GM18511 (cell line): ENCODE measurements around the gene ESPN.
"Not testable (repeated sequence)": the region's sequence is repeated elsewhere in the genome, so short reads cannot be mapped to it uniquely, and the experiment has no call there.

Experiments
- ATAC-seq: cut with Tn5 transposase; IDR thresholded peaks from one replicate; pipeline ENCODE4 v1.9.1; 2021; ENCODE audit warnings: mild to moderate bottlenecking, moderate library complexity; ENCODE audit not compliant: unreplicated experiment

Gene ESPN, protein sequence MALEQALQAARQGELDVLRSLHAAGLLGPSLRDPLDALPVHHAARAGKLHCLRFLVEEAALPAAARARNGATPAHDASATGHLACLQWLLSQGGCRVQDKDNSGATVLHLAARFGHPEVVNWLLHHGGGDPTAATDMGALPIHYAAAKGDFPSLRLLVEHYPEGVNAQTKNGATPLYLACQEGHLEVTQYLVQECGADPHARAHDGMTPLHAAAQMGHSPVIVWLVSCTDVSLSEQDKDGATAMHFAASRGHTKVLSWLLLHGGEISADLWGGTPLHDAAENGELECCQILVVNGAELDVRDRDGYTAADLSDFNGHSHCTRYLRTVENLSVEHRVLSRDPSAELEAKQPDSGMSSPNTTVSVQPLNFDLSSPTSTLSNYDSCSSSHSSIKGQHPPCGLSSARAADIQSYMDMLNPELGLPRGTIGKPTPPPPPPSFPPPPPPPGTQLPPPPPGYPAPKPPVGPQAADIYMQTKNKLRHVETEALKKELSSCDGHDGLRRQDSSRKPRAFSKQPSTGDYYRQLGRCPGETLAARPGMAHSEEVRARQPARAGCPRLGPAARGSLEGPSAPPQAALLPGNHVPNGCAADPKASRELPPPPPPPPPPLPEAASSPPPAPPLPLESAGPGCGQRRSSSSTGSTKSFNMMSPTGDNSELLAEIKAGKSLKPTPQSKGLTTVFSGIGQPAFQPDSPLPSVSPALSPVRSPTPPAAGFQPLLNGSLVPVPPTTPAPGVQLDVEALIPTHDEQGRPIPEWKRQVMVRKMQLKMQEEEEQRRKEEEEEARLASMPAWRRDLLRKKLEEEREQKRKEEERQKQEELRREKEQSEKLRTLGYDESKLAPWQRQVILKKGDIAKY

DNA sequence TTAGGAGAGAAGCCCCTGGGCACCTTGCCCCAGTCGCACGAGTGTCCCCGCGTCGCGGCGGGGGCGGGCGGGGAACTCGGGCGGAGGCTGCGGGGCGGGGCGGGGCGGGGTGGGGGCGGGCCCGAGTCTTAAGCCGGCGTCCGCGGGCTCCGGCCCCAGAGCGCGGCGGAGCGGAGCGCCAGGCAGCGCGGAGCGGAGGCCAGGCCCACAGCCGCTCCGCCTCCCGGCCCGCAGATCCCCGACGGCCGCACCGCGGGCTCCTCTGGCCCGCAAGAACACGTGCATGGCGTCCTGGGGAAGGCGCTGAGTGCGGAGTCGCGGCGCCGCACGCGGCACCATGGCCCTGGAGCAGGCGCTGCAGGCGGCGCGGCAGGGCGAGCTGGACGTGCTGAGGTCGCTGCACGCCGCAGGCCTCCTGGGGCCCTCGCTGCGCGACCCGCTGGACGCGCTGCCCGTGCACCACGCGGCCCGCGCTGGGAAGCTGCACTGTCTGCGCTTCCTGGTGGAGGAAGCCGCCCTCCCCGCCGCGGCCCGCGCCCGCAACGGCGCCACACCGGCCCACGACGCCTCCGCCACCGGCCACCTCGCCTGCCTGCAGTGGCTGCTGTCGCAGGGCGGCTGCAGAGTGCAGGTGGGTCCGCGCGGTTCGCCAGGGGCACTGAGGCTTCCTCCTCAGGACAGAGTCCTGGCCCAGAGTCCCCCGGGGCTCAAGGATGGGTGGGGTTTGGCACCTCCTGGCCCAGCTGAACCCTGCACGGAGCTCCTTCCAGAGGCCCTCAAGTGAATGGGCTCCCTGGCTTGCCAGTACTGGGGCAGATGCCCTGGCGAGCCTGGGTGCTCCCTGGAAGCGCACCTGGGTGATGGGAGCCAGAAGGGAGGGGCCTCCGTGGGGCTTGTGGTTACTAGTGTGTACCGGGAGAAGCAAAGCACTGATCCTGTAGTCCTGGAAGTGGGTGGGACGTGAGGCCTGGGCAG, at the start of gene ESPN:
ESPN (plus strand) TSS at position 158 of the 975 bp plus-strand sequence; CDS start at position 338, 180 bp downstream.
- ATAC-seq = no peak

DNA sequence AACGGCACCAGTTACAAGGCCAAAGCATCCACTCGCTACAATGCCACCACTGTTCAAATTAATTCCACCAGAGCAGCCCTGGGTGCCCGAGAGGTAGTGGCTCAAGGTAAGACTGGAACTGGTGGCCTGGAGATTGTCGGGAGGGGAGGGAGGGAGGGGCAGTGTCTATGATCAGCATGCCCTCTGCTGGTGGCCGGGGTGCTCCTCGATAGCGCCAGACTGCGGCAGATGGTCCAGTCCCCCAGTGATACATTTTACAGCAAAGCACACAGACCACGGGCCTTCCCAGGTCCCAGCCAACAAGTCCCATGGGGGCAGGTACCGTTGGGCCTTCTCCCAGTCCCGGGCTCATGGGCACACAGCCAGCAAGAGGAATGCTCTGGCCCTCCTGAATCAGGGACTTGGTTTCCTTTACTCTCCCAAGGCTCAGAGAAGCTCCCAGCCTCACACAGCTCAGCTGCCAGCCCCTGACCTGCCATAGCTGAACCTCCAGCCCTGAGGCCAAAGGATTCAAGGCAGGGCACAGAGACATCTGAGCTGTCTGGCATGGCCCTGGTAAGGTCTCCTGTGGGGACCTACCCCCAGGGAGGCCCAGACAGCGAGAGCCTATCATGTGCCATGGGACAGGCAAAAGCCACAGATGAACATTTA, 46.4 kb upstream of the ESPN start:
- ATAC-seq = no peak

DNA sequence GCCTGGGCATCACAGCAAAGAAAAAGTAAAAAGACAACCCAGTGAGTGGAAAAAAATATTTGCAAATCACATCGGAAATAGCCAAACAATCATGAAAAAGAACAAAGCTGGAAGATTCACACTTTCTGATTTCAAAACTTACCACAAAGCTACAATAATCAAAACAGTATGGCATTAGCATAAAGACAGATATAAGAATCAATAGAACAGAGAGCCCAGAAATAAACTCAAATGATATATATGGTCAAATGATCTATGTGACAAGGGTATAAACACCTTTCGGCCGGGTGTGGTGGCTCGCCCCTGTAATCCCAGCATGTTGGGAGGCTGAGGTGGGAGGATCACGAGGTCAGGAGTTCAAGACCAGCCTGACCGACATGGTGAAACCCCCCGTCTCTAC, 44.5 kb upstream of the ESPN start:
- no peak for ATAC-seq

DNA sequence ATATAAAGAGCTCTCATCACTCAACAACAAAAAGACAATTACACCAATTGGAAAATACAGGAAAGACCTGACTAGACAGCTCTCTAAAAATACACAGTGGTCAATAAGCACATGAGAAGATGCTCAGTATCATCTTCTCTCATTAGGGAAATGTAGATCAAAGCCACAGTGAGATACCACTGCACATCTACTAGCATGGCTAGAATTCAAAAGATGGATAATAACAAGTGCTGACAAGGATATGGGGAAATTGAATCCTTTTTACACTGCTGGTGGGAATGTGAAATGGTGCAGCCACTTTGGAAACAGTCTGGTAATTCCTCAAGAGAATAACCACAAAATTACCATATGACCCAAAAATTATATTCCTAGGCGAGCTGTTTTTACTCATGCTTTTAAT, 40.4 kb upstream of the ESPN start:
- no peak for ATAC-seq

DNA sequence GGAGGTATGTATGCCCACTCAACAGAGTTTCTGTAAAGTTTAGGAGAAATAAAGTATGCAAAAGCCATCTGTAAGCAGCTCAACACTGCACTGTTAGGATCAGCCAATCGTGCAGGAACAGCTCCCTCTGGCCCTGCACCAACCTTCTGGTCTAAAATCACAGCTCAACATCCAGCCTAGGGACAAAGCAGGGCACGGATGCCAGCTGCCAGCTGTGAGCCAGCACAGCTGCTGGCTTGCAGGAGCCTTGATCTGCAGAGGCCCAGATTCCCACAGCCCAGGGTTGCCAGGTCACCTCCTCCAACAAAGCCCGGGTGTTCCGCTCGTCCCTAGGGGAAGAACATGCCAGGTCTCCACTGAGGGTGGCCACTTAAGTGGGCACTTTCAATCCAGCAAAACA, 39.6 kb upstream of the ESPN start:
- no peak for ATAC-seq

DNA sequence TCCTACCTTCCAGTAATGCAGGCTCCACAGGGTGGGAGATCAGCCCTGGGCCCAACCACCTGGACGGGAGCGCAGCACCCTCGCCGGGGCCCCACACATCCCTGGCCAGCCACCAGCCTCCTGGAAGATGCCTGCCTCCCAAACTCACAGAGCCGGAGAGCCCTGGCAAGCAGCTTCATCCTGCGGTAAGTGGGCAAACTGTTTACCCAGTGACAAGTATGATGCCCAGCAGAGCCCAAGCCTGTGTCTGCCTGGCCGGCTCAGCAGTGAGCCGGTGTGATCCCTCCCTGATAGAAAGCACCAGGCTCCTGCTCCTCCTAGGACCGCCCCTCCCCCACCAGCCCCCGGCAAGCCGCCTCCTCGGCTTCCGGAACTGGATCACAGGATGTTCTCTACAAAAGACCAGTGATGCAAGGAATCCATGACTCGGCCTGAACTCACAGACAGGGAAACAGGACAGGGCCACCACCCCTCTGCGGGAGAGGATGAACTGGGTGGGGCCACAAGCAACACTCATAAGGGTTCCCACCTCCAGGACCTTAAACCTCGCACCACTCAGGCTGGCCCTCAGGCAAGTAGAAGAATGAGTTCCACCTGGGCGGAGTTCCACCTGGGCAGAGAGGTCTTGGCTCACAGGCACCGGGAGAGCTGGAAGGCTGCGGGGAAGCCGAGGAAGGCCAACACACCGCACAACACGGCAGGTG, 38.9 kb upstream of the ESPN start:
- no peak for ATAC-seq

DNA sequence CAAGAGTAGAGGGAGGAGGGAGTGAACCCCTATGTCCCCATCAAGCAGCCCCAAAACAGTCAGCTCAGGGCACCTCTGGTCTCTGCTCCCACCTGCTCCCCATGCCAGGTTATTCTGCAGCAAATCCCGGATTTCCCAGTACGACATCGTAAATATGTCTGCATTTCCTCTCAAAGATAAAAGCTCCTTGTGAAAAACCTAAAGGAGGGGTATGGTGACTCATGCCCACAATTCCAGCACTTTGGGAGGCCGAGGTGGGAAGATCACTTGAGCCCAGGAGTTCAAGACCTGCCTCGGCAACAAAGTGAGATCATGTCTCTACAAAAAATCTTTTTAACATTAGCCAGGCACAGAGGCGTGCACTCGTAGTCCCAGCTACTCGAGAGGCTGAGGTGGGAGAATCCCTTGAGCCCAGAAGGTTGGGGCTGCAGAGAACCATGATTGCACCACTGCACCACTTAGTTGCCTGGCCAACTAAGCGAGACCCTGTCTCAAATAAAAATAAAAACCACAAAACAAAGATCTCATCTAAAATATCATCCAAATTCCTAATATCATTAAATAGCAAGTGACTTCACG, 38.1 kb upstream of the ESPN start:
- ATAC-seq = no peak

DNA sequence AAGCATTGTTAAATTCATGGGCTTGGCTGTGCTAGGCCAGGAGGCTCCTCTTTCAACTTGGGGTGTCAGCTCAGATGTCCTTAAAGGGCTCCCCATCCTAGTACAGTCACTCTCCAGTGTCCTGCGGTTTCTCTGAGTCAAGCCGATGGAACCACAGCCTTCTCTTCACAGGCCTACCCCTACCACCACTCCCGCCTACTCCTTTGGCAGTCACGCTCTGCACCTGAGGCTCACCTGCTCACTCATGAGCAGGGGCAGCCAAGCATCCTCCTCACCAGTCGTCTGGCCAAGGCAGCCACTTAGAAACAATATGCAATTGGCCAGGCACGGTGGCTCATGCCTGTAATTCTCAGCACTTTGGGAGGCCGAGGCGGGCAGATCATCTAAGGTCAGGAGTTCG, 34.6 kb upstream of the ESPN start:
- ATAC-seq = no peak

DNA sequence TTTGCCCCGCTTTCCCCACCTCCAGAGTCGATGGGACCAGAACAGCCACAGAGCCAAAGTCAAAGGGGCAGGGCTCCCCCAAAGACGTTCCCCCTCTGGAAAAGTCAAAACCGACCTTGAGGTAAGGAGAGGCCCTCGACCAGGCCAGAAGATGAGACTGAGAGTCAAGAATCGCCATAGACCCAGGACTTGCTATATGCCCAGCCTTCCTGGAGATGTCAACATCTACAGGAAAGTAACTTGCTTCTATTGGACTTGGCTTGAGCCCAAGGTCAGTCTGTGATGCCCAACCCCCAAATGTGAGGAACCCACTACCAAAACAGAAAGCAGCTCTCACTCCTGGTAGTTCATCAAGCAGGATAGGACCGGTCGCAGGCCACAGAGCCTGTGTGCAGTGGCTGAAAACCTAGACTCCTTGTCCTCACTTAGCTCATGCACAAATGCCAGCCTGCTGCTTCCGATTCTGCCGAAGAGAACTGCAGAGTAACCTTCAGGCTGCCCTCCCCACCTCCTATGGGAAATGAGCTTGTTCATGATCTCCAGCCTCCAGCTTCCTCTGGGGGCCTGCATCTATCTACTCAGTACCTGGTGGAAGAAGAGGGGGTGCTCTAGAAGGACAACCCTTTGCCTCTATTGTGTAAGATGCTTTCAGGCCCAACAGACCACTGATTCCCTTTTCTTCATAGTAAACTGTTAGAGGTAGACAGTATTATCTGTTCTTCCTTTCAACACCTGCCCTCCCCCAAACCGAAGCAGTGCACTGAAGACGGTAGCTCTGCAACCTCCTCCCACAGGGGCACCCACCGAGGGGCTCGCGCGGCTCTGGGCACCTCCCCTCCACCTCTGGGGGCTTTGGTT, 32.4 kb upstream of the ESPN start:
- ATAC-seq = no peak

DNA sequence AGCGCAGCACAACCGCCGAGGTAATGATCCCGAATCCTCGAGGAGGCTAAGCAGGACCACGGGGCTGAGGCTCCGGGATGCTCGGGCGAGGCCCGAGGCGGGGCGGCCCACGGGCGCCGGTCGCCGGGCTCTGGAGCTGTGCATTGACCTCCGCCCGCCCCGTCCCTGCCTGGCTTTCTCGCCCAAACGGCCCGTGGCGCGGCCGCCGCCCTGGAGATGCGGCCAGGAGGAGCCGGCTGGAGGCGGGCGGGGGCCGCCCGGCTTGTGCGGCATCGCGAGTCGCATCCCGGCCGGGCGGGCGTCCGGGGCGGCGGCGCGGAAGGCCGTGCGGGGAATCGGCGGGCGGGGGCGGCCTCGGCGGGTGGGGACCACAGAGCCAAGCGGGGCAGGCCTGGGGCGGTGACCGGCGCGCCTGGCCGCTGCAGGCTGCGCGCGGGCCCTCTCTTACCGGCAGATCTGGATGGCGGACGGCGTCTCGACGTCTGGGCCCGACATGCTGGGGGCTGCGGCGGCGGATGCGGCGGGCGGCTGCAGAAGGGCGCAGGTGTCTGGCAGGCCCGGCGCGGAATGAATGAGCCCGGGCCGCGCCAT, 31.7 kb upstream of the ESPN start:
- peak; percentile 23 for ATAC-seq

DNA sequence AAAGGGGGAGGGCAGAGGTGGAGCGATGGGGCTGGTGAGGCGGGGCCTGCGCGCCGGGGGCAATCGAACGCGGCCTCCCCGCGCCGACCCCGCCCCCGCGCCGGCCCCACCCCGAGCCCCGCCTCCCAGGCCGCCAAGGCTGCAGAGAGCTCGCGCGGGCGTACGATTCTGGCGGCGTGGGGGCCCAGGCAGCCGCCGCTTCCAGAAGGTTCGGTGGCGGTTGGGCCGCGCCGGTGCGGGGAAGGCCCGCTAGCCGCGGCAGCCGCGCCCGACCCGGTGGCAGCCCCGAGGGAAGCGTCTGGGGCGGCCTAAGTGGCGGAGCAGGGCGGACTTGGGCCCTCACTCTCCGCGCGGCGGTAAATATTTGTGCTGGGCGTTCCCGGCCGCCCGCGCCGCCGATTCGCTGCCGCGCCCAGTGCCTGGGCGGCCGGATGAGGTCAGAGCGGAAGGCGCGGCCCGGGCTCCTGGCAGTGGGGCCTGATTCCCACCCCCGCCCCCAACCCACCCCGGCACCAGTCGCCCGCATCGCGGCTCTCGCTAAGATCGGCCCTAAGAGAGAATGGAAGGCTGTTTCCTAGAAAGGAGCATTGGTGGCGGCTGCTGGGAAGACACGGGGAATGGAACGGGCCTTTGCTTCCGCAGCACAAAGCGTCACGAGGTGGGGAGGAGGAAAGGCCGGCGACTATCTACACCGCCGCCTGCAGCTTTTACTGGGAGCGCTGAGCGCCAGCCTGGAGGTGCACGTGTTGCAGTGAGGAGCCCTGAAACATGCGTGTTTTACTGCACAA, 31.0 kb upstream of the ESPN start, which contains the start of gene ACOT7:
ACOT7 (minus strand) TSS at position 368 of the 788 bp plus-strand sequence. CDS start 368 bp downstream, outside the sequence.
- ATAC-seq = peak; percentile 83

DNA sequence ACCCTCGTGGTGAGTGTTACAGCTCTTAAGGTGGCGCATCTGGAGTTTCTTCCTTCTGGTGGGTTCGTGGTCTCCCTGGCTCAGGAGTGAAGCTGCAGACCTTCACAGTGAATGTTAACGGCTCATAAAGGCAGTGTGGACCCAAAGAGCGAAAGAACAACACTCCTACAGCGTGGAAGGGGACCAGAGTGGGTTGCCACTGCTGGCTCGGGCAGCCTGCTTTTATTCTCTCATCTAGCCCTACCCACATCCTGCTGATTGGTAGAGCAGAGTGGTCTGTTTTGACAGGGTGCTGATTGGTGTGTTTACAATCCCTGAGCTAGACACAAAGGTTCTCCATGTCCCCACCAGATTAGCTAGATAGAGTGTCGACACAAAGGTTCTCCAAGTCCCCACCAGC, 29.4 kb upstream of the ESPN start:
- not testable (repeated sequence) for ATAC-seq

DNA sequence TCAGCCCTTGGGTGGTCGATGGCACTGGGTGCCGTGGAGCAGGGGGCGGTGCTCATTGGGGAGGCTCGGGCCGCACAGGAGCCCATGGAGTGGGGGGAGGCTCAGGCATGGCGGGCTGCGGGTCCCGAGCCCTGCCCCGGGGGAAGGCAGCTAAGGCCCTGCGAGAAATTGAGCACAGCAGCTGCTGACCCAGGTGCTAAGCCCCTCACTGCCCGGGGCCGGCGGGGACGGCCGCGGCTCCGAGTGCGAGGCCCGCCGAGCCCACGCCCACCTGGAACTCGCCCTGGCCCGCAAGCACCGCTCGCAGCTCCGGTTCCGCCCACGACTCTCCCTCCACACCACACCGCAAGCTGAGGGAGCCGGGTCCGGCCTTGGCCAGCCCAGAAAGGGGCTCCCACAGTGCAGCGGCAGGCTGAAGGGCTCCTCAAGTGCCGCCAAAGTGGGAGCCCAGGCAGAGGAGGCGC, 28.8 kb upstream of the ESPN start:
- ATAC-seq = not testable (repeated sequence)

DNA sequence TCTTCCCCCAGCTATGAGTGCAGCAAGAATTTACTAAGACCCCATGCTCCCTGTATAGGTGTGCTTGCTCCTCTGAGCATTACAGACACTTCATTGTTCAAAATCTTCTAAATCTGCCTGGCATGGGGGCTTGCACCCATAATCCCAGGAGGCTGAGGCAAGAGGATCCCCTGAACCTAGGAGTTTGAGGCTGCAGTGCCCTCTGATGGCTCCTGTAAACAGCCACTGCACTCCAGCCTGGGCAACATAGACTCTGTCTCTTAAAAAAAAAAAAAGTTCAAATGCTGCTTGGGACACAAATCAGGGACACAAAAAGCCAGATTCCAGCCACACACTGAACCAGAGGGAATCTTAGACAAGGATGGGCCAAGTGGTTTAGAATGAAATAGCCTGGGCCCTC, 27.6 kb upstream of the ESPN start:
- ATAC-seq = no peak

DNA sequence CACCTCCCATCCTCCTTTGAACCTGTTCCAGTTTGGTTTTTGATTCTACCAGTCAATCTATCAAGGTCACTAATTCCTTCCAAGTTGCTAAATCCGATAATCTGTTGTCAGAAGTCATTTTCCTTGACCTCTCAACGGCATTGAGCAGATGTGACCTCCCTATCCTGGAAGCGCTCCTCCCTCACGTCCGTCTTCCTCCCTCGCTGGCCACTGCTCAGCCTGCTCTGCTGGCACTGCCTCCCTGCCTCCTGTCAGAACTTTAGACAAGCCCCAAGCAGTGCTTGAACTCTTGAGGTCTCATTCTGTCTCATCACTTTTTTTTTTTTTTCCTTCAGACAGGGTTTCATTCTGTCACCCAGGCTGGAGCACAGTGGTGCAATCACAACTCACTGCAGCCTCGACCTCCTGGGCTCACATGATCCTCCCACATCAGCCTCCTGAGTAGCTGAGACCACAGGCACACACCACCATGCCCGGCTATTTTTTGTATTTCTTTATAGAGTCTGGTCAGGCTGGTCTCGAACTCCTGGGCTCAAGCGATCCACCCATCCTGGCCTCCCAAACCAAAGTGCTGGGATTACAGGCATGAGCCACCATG, 26.6 kb upstream of the ESPN start:
- ATAC-seq = no peak

DNA sequence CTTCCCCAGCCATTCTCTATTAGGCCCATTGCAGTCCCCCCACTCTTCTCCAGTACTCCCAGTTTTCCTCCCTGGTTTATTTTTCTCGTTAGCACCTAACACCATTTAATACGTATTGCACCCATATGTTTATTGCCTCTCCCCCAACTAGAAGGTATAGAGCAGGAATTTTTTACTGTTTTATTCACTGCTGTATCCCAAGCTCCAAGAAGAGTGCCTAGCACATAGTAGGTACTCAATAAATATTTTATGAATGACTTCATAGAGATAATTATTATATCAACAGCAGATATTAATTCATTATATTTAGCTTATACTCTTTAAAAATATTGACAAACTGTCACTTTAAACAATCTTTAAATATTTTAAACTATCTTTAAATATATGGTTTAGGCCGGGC, 25.3 kb upstream of the ESPN start:
- ATAC-seq = no peak

DNA sequence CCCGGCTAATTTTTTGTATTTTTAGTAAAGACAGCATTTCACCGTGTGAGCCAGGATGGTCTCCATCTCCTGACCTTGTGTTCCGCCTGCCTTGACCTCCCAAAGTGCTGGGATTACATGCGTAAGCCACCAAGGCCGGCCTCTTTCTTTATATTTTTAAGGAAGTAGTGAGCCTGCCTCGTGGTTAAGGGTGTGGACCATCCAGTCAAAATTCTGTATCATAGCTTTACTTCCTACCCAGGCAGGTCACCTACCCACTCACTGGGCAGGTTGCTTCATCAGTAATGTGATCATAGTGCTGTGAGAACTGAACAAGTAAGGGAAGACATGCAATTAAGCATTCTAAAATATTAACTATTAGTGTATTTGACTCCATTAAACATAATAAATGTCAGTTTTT, 22.9 kb upstream of the ESPN start:
- no peak for ATAC-seq
